Nephron progenitor cell (in vitro differentiated cells): ENCODE data around the gene CFAP251.

Source experiments
- DNase-seq: peaks from one replicate; pipeline ENCODE4 v3.0.0; 2021
- H3K27ac Mint-ChIP-seq: 2 replicates; pipeline ENCODE4 v1.8.0; 2021; ENCODE audit warnings: mild to moderate bottlenecking, moderate library complexity, mixed read lengths
- H3K27me3 Mint-ChIP-seq: 2 replicates; pipeline ENCODE4 v1.8.0; 2021; ENCODE audit warnings: mild to moderate bottlenecking, low read depth, mixed read lengths; ENCODE audit not compliant: poor library complexity
- H3K36me3 Mint-ChIP-seq: 2 replicates; pipeline ENCODE4 v1.8.0; 2021; ENCODE audit warnings: low read depth, mixed read lengths
- H3K4me1 Mint-ChIP-seq: 2 replicates; pipeline ENCODE4 v1.8.0; 2021; ENCODE audit warnings: mixed read lengths
- H3K4me3 Mint-ChIP-seq: 2 replicates; pipeline ENCODE4 v1.8.0; 2021; ENCODE audit warnings: mild to moderate bottlenecking, moderate library complexity, mixed read lengths
- H3K9me3 Mint-ChIP-seq: 2 replicates; pipeline ENCODE4 v1.8.0; 2021; ENCODE audit warnings: mild to moderate bottlenecking, moderate library complexity, mixed read lengths
- CTCF ChIP-seq: fragments of 200-600 bp; sonication (generic); IDR thresholded peaks from 2 replicates; pipeline ENCODE4 v1.5.0; 2021; ENCODE audit warnings: antibody characterized with exemption

The CFAP251 gene

GRCh38 chr12:121937654-121938053, 19.3 kb downstream of the CFAP251 start:
- TF ChIP-seq CTCF = no peak
- H3K27ac Mint-ChIP-seq = peak overlapping the region; percentile 20
- peaks cover 17% of the 10 kb centered on the region for H3K9me3 Mint-ChIP-seq
- H3K4me1 Mint-ChIP-seq = peaks cover 32% of the 10 kb centered on the region
- H3K27me3 Mint-ChIP-seq = no peaks in the 10 kb centered on the region
- no peak overlapping the region for H3K4me3 Mint-ChIP-seq
- H3K36me3 Mint-ChIP-seq = peaks cover 36% of the 10 kb centered on the region
- no peak for DNase-seq

- peaks cover 42% of the 10 kb centered on the region for H3K36me3 Mint-ChIP-seq
- no peak for DNase-seq
- H3K27me3 Mint-ChIP-seq = no peaks in the 10 kb centered on the region
- no peak overlapping the region for H3K27ac Mint-ChIP-seq
- no peak for TF ChIP-seq CTCF
- H3K9me3 Mint-ChIP-seq = peaks cover 17% of the 10 kb centered on the region
- peaks cover 16% of the 10 kb centered on the region for H3K4me1 Mint-ChIP-seq
- no peak overlapping the region for H3K4me3 Mint-ChIP-seq
Measured at GRCh38 chr12:121939186-121939585, 20.8 kb downstream of the CFAP251 start.

- peaks cover 48% of the 10 kb centered on the region for H3K36me3 Mint-ChIP-seq
- H3K27me3 Mint-ChIP-seq = no peaks in the 10 kb centered on the region
- H3K9me3 Mint-ChIP-seq = peaks cover 17% of the 10 kb centered on the region
- peaks cover 8% of the 10 kb centered on the region for H3K4me1 Mint-ChIP-seq
- no peak overlapping the region for H3K27ac Mint-ChIP-seq
- TF ChIP-seq CTCF = no peak
- H3K4me3 Mint-ChIP-seq = no peak overlapping the region
- DNase-seq = no peak
Measured at GRCh38 chr12:121939992-121940766, 21.8 kb downstream of the CFAP251 start.

- no peak for DNase-seq
- no peaks in the 10 kb centered on the region for H3K27me3 Mint-ChIP-seq
- no peak overlapping the region for H3K4me3 Mint-ChIP-seq
- H3K36me3 Mint-ChIP-seq = peaks cover 45% of the 10 kb centered on the region
- no peak overlapping the region for H3K27ac Mint-ChIP-seq
- no peaks in the 10 kb centered on the region for H3K4me1 Mint-ChIP-seq
- TF ChIP-seq CTCF = no peak
- H3K9me3 Mint-ChIP-seq = peaks cover 21% of the 10 kb centered on the region
Measured at GRCh38 chr12:121942145-121942718, 23.8 kb downstream of the CFAP251 start.

GRCh38 chr12:121943926-121944325, 25.5 kb downstream of the CFAP251 start:
- Mint-ChIP-seq H3K27ac (no peak overlapping the region), H3K27me3 (no peaks in the 10 kb centered on the region), H3K4me1 (no peaks in the 10 kb centered on the region), H3K36me3 (peaks cover 36% of the 10 kb centered on the region), H3K9me3 (peaks cover 19% of the 10 kb centered on the region), H3K4me3 (no peak overlapping the region)
- no peak for DNase-seq
- no peak for TF ChIP-seq CTCF
